Erythroblast (primary cell): Measurements from ENCODE around the gene LIN9.

Source experiments
- GATA1 ChIP-seq: IDR thresholded peaks from 2 replicates; pipeline ENCODE4 v1.6.1; 2011; ENCODE audit warnings: low read depth, mild to moderate bottlenecking, control low read depth, low read length, moderate library complexity
- POLR2A ChIP-seq: IDR thresholded peaks from 2 replicates; pipeline ENCODE4 v1.6.1; 2011; ENCODE audit warnings: mild to moderate bottlenecking, low read length

GRCh38 chr1:226268421-226269124, 40.4 kb downstream of the LIN9 start:
- TF ChIP-seq POLR2A: no peak
- TF ChIP-seq GATA1: no peak
